GM21528 (cell line): ENCODE data around the gene GRK4.

ENCODE experiments used
- ATAC-seq: cut with Tn5 transposase; IDR thresholded peaks from one replicate; pipeline ENCODE4 v1.9.1; 2021; ENCODE audit warnings: mild to moderate bottlenecking, moderate library complexity; ENCODE audit not compliant: unreplicated experiment, low FRiP score

Gene GRK4

DNA sequence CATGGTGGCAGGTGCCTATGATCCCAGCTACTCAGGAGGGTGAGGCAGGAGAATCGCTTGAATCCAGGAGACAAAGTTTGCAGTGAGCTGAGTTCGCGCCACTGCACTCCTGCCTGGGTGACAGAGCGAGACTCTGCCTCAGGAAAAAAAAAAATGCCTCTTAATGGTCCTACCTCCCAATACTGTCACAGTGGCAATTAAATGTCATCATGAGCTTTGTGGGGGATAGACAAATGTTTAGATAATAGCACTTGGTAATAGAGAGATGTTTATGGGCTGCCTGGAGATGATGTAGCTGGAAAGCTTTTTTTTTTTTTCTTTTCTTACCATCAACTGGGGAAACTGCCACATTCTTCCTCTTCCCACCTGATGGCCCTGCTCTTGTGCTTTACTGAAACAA, 33.0 kb downstream of the GRK4 start:
- ATAC-seq = no peak

DNA sequence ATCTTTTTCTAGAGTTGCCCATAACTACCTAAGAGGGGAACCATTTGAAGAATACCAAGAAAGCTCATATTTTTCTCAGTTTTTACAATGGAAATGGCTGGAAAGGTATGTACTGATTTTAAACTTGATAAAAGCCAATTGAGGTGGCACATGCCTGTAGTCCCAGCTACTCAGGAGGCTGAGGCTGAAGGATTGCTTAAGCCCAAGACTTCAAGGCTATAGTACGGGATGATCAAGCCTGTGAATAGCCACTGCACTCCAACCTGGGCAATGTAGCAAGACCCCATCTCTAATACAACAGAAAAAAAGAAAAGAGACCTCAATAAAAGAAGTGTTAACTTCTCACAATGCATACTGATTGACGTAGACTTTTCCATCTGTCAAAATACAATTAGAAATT, 44.4 kb downstream of the GRK4 start:
- ATAC-seq = no peak

DNA sequence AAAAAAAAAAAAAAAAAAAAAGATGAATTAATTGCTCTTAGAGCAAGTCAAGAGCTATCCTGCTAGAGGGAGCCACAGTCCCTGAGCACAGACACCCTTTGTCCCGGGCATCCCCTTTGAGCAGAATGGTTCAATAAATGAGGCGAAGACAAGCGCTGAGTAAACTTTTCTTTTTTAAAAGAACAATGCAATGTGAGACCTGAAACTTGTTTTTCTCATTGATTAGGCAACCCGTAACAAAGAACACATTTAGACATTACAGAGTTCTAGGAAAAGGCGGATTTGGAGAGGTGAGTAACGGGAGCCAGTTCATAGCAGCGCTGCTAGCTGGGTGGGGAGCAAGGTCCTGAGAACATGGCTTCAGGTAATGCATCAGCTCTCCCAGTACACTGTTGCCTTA, 46.1 kb downstream of the GRK4 start:
- no peak for ATAC-seq

DNA sequence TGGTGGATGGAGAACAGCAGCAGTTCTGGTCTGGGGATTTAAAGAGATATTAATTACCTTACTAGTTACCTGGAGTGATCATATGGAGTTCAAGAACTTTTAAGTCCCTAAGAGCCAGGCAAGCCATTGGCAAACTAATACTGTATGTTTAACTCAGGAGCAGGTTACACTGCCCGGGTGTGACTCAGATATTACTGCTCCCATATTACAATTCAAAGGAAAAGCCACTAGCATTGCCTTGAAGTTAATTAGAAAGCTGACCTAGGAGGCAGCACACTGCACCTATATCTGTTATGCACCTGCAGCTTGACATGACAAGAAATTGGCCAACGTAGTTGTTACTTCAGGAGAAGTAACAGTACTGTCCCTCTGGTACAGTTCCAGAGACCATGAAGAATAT, 47.2 kb downstream of the GRK4 start:
- no peak for ATAC-seq

DNA sequence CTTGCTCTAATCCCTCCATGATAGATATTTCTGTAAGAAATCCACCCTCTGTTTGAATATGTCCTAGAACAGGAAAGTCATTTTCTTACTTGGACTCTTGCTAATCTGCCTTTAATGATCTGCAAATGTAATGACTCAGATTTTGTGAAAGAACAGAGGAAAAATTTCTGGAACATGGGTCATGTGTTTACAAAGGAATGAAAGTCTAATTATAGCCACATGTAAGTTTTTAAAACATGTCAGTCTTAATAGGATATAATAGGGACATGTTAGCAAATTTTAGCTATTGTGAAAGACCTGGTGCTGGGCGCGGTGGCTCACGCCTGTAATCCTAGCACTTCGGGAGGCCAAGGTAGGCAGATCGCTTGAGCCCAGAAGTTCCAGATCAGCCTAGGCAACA, 47.6 kb downstream of the GRK4 start:
- ATAC-seq = no peak

DNA sequence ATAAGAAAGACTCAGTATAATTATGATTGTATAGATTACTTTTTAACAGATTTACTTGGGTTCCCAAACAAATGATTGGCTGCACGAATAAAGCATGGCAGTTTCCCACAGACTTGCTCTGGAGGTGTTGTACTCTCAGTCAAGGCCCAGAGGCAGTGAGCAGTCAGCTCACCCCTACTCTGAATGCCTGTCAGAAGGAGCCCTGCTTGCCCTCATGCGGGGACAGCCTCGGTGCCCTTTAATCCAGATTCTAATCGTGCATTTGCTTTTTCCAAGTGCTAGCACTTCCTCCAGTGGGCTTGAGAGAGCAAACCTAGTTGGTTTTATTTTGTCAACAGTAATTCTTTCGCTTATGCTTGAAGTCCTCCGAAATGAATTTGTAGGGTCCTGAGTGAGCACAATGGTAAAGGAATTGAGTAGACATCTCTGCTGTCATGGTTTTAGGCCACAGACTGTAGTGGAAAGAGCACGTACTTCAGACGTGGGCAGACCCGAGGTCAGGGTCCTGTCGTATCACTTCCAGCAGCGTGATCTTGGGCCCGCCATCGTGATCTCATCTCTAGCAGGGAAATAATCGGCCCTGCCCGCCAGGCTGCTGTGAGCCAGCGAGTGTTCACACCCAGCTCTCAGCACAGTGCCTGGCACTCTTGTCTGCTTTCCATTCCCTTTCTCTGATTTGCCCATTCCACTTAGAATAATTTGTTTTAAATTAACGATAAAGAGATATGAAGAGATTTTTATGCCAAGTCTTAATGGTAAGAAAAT, 48.3 kb downstream of the GRK4 start:
- no peak for ATAC-seq

DNA sequence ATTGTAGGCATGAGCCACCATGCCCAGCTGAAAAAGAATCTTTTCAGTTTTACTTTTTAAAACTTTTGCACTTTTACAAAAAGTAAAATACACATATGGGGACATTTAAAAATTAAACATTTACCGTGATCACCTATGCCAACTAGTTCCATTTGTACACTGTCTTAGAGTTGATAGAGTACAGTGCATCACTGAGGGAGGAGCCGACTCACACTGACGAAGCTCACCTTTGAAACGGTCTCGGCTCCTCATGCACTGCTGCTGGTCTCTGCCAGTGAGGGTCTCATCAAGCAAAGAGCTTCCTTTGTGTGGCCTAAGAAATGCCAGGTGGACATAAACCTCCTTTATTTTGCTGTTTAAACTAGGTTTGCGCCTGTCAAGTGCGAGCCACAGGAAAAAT, 50.0 kb downstream of the GRK4 start:
- no peak for ATAC-seq

DNA sequence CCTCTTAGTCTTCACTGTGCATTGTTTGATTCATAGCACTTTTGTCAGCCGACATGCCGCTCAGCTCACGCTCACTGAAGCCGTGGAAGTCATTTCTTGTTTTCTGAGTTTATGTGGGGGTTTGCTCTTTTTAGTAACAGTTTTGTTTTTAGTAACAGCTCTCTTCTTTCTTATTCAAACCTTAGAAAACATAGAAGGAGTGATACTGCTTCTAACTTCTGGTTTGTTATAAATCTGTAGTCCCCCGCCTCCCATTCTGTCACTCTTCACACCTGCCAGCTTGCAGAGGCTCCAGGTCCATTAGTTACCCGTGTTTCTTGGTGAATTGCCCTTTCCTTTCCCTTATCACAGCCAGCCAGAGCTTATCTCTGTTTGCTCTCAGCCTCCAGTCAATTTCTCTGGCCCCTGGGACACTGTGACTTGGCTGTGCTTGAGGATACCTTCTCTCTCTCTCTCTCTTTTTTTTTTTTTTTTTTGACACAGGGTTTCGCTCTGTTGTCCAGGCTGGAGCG, 50.5 kb downstream of the GRK4 start:
- ATAC-seq = no peak

DNA sequence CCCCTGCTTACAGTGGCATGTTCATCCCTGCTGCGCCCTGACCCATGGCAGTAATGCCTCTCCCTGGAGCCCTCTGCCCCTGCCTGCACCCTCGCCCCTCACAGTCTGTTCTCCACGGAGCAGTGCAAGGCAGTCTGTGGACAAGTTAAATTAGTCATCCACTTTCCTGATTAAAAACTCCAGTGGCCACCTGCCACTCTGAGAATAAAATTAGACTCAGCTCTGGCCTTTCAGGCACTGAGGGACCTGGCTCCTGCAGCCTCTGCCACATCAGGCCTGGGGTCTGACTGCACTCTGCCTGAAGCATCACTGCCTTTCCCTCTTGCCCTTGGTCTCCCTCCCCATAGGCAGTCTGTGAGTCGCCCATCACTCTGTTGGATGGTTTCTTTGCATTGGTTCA, 53.6 kb downstream of the GRK4 start:
- no peak for ATAC-seq

DNA sequence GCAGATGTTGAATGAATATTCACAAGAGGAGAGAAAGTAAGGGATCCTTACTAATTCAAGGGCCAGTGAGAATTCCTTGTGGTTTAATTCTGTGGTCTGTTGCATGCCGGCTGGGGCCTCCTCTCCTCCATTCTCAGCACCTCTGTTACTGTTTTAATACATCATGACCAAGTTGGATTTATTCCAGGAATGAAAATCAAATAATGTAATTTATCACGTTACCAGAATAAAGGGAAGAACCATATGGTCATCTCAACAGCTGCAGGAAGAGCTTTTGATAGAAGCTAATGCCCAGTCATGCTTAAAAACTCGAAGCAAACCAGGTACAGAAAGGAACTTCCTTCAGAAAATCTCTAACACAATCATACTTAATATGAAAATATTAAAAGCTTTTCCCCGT, 54.1 kb downstream of the GRK4 start:
- no peak for ATAC-seq

DNA sequence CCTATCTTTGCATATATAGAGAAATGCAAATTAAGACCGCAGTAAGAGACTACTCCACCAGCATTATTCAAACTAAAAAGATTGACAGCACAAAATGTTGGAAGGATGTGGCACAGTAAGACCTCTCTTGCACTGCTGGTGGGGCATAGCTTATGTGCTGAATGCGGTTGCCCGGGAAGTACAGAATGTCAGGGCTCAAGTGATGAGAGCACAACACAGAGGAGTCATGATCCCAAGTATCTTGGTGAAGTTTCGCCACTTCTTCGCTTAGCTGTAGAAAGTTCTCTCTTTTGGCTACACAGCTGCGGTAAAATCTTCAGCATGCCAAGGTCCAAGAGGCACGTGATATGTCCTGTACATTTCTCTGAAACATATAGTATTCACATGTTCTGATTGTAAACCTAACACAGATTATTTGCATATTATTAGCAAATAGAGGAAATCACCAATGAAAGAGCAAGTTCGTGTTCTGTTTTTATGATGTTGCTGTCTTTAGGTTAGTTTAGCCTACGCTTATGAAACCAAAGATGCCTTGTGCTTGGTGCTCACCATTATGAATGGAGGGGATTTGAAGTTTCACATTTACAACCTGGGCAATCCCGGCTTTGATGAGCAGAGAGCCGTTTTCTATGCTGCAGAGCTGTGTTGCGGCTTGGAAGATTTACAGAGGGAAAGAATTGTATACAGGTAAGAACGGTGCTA, 55.9 kb downstream of the GRK4 start:
- no peak for ATAC-seq

DNA sequence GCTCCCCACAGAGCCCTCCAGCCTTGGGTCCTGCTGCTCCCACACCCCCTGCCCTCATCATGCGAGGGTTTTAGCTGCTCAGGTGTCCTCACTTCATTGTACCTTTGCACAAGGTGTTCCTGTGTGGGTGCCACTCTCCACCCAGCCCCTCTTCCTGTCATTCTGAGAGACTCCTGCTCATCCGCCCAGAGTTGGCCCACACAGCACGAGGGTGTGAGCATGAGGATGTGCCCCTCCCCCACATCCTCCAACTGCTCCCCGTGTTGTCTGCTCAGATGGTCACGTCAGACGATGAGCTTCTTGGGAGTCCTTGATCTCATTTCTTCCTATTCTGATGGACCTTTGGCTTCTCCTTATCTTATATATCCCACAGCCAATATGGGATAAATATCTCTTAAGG, 57.8 kb downstream of the GRK4 start:
- ATAC-seq = no peak

DNA sequence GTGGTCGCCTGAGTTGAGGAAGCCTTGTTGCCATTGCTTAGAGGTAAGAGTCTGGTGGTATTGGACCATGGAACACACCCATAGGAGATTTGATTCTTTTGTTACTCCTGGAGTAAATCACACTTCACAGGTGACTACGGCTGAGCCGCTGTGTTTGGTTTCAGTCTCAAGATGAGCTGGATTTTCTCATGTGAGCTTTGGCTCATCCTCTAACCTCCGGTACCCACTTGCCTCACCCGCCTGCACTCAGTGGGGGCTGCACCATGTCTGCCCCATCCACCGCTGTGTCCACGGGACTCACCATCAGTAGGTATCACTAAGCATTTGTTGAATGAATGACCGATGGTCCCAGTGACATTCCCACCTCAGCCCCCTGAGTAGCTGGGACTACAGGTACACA, 58.3 kb downstream of the GRK4 start:
- no peak for ATAC-seq

DNA sequence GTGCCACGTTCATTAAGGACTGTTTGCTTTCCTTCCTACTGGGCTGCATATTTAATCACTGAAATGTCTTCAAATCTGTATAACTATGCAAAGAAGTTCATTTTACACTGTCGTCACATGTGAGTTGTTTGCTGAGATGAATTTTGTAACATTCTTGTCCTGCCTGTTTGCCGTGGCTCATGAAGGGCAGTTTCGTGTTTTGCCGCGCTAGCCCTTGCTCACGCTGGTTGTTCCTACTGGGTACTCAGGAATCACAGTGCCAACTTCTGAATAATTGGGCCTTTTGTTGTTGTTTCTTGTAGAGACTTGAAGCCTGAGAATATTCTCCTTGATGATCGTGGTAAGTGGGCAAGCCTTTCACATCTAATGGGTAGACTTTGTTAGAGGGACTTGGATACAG, 58.7 kb downstream of the GRK4 start:
- no peak for ATAC-seq

DNA sequence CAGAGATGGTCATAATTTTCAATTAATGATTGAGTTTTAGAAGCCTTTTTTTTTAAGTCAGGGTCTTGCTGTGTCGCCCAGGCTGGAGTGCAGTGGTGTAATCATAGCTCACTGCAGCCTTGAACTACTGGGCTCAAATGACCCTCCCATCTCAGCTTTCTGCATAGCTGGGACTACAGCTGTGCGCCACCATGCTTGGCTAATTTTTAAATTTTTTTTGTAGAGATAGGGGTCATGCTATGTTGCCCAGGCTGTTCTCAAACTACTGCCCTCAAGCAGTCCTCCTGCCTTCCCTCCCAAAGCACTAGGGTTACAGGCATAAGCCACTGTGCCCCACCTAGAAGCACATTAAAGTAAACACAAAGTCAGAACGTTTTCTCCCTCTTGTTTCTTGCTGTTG, 59.3 kb downstream of the GRK4 start:
- no peak for ATAC-seq

DNA sequence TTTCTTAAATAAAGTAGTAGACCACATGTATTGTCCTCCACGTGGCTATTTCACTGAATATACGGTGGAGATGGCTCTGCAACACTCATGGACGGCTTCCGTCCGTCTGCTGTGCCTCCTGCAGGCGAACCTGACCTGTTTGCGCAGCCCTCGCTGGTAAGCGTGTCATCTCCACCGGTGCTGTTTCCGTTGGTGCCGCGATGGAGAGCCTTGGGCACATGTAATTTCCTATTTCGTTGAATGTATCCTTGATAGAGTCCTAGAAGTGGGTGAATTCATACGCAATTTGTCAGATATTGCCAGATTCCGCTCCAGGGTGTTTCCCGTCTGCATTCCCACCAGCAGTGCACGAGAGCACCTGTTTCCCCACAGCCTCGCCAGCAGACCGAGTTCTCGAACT, 62.5 kb downstream of the GRK4 start:
- no peak for ATAC-seq

DNA sequence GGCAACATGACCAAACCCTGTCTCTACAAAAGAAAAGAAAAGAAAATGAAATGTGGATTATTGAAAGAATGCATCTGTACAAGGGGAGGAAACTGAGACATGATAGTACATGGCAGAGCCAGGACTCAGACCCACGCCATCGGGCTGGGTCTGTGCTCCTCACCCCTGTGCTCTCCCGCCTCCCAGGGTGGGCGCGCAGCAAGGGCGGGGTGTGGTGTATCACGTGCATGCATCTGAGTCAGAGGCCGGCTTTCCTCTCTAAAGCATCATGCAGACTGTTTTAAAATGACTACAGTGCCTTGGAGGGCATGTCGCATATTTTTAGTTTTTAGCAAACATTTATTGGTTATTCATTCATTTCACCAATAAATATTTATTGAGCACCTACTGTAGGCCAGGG, 63.2 kb downstream of the GRK4 start:
- ATAC-seq = no peak

DNA sequence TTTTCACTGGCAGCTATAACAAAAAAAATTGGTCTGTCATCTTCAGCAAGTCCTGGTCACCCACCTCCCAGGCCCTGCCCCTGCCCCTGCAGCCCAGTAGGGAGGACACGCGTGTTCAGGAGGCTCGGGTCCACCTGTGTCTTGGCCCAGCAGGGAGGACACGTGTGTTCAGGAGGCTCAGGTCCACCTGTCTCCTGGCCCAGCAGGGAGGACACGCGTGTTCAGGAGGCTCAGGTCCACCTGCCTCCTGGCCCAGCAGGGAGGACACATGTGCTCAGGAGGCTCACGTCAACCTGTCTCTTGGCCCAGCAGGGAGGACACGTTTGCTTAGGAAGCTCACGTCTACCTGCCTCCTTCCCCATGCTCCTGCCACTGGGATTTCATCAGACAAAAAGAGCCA, 66.1 kb downstream of the GRK4 start:
- no peak for ATAC-seq

DNA sequence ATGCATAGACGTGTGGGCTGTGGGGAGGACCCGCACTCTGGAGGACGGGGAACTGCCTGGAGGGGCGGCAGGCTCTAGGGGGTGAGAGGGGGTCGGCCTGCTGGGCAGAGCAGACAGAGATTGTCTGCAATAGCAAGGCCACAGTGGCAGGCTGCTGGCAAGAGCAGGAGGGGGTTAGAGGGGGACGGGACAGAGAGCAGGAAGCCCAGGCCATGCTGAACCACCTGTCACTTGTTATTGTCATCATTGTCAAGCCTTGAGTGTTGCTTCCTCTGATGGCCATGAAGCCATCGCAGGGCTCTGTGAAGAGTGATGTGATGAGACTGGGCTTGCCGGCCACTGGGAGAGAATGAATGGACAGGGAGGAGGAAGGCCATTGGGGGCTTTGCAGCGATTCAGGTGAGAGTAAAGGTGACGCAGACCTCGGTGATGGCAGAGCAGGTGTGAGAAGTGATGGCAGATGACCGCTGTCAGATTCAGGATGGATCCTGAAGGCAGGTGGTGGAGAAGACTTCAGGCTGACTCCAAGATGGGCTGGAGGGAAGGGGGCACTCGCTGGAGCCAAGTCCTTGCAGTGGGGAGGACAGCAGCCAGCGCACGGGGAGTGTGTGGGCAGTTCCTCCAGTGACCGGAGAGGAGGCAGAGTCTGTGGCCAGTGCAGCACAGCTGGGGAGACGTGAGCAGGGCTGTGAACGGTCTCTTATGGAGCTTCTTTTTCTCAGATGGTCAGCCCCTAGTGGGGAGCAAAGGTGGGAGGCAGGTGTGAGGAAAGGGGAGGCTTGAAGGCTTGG, 67.4 kb downstream of the GRK4 start:
- ATAC-seq = no peak

DNA sequence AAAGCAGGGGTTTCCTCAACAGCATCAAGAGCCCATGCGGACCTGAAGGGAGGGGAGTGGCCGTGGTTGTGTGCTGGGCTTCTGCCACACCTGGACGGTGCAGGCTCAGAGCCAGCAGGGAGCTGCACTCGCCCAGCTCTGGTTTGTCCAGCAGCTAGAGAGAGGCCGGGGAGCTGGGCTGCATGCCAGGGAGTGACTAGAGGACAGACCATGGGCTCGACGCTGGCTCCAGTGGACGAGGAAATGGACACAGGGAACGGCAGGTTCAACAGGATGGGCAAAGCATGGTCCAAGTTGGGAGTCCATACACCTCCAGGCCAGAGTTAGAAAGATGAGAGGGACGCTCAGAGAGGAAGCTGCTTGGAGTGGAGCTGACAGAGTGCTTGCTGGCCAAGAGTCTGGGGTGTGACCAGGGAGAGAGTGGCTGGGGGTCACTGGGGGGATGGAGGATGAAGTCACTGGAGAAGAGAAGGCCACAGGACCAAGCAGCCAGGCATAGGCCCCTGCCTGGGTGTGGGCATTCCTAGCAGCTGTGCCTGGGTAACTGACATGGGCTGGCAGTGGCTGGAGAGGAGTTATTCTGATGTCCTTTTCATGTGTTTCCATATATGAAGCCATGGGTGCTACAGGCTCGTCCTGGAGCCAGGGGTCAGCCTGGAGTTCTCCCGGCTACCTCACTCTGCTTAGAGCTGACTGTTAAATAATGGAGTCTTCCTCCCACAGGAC, 68.1 kb downstream of the GRK4 start:
- ATAC-seq = no peak

DNA sequence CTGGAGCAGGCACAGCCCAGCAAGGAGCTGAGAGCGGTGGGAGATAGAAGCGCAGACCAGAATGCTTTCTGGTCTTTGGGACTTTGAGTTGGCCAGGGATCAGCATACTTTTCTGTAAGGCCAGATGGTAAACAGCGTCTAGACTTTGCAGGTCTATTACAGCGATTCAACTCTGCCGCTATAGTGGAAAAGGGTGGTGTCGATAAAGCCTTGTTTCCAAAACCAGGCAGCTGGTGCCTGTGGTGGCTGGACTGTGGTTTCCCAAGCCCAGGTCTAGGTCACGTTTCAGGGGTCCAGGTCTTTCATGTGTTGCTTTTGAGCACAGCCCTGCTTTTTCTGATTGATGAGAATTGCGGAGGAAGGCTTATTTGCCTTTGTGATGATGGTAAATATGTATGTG, 70.9 kb downstream of the GRK4 start:
- no peak for ATAC-seq
